Caki2 (cell line): Measurements from ENCODE around the gene ADGRG1. TPM values are rescaled to one million over a fixed set of nuclear protein-coding genes. Genes with fewer than 3 reads are reported as not detected.

Experiments
- DNase-seq: peaks from one replicate; pipeline ENCODE4 v3.0.0-alpha.2; 2015; ENCODE audit warnings: low read depth
- in situ Hi-C: cut with HindIII; loops from 2 replicates; pipeline ENCODE4 v1.10.0; 2016; ENCODE audit warnings: low sequenced_read_pairs, low pct_unique_long_range_greater_than_20kb, mixed read lengths
- total RNA-seq: library from RNA; depleted of rRNA; stranded (reverse); fragments of >200 nt; shearing (Covaris generic); gene quantifications from 2 replicates; pipeline ENCODE4 v1.2.3, GENCODE V29; 2014; ENCODE audit warnings: low replicate concordance

ADGRG1 gene
- total RNA-seq, 1 experiment from 2014 or later: 32.2 TPM

DNA sequence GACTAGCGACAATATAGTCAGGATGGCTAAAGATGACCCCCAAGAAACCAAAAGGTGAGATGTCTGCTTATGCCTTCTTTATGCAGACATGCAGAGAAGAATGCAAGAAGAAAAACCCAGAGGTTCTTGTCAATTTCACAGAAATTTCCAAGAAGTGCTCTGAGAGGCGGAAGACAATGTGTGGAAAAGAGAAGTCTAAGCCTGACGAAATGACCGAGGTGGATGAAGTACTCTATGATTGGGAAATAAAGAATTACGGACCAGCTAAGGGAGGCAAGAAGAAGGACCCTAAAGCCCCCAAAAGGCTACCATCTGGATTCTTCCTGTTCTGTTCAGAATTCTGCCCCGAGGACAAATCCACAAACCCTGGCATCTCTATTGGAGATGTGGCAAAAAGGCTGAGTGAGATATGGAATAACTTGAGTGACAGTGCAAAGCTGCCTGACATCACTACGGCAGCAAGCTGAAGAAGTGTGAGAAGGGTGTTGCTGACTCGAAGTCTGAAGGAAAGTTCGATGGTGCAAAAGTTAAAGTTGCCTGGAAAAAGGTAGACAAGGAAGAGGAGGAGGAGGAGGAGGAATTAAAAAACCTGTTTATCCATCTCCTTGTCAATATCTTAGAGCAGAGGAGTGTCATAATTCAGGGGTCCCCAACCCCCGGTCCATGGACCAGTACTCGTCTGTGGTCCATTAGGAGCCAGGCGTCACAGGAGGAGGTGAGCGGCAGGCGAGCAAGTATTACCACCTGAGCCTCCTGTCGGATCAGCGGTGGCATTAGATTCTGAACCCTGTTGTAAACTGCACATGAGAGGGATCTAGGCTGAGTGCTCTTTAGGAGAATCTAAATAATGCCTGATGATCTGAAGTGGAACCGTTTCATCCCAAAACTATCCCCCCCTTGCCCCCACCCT, 25.1 kb upstream of the ADGRG1 start:
- no peak for DNase-seq
- in situ Hi-C loops: no loop called here

DNA sequence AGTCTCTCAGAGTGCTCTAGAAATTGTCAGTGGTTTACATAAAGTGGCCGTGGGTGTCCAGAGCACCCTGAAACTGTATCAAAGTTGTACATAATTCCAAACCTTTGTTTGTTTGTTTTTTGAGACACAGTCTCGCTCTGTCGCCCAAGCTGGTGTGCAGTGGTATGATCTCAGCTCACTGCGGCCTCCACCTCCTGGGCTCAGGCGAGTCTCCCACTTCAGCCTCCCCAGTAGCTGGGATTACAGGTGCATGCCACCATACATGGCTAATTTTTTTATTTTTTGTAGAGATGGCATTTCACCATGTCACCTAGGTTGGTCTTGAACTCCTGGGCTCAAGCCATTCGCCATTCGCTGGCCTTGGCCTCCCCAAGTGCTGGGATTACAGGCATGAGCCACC, 24.3 kb upstream of the ADGRG1 start:
- no peak for DNase-seq
- in situ Hi-C loops: no loop called here

DNA sequence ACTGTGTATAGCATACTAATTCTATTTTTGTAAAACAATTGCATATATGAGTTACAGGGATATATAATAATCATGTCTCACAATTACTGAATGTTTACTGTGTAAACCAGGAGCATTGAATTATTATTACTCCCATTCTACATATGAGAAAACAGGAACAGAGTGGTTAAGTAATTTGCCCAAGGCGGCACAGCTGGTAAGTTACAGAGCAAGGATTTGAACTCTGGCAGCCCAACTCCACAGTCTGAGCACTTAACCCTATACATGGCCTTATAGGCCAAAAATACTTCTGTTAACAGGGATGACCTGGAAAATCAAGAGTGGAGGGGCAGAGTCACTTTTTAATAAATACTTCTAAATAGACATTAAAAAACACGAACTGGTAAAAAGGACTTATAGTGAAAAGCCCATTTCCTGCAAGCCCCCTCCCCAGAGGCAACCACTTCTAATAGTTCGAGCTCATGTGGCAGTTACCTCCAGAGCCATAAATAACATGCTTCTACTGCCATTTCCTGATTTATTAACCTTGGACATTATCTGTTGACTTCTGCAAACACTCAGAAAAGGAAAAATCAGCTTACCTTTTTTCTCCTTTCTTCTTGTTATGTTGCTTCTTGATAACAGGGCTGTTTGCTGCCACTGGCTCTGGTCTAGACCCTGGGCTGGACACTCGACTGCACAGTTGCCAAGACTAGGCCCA, 22.1 kb upstream of the ADGRG1 start:
- no peak for DNase-seq
- in situ Hi-C loops: no loop called here

DNA sequence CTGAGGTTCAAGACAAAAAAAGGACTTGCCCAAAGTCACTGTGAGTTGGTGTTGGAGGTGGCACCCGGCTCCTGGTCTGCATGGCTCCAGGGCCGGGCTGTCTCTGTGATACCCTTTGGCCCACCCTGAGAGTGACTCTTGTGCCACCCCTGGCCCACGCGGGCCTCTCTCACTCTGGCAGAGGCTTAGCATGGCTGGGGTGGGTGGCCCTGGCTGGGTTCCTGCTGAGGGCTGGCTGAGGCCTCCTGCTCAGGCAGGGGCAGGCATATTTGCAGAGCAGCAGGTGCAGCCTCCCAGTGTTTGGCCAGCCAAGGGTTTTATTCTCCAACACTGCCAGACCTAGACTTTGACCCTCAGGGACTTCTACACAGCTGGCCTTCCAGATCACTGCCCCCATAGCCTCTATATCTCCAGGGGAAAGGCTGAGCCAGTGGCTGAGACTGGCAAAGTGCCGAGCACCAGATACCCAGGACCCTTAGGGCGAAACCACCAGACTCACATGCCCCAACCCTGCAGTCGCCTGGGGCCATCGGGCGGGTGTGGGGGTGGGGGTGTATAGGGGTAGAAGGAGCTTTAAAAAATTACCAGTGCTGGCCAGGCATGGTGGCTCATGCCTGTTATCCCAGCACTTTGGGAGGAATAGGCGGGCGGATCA, 21.5 kb upstream of the ADGRG1 start:
- in situ Hi-C loops: no loop called here
- no peak for DNase-seq

- in situ Hi-C loops: no loop called here
- no peak for DNase-seq
These were observed 20.6 kb upstream of the ADGRG1 start for GRCh38 chr16:57607676-57608461.

GRCh38 chr16:57608462-57609113, 19.8 kb upstream of the ADGRG1 start:
- in situ Hi-C loops: no loop called here
- no peak for DNase-seq

GRCh38 chr16:57609541-57610401, 18.7 kb upstream of the ADGRG1 start:
- in situ Hi-C loops: no loop called here

DNA sequence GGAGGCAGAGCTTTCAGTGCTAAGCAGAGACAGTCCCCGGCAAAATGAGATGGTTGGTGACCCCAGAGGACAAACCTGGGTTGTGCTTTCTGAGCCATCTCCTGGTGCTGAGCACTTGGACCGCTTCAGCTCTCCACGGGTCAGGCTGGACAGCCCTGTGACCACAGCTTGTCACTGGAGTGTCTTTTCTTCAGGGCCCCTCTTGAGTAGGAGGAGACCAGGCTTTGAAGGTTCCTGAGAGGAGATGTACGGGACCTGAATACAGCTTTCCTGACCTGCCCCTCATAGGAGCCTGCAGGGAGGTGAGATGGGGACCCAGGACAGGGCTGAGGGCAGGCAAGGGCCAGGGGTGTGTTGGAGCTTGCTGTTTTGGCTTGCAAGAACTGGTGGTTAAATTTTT, 17.8 kb upstream of the ADGRG1 start:
- DNase-seq: no peak
- in situ Hi-C loops: no loop called here

More at GRCh38 chr16:57609541-57610401, 18.7 kb upstream of the ADGRG1 start:
- DNase-seq: no peak

DNA sequence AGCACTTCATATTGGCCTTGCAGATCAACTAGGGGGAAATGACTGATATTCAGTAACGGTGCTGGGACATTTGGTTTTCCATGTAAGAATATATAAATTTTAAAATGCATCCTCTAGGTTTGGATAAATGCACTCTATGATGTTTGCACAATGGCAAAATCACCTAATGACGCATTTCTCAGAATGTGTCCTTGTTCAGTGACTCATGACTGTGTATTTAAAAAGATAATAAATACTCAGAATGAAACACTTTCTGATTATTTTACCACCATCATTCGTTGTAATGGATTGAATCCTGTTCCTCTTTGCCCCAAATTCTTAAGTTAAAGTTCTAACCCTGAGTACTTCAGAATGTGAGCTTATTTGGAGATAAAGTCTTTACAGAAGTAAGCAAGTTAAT, 17.2 kb upstream of the ADGRG1 start:
- DNase-seq: peak; percentile 38

DNA sequence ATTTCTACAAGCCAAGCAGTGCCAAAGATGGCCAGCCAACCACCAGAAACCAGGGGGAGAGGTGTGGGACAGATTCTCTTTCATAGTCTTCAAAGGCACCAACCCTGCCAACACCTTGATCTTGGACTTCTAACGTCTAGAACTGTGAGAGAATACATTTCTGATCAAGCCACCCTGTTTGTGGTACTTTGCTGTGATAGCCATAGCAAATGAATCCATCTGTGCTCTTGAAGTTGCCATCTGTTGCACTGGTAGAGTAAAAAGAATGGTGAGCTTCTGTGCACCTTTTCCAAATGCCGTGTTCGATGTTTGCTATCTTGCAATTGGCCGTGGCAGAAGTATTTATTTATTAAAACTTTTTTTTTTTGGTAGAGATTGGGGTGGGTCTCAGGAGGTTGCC, 16.7 kb upstream of the ADGRG1 start:
- in situ Hi-C loops: no loop called here
- DNase-seq: no peak

More for the DNA sequence above, 17.2 kb upstream of the ADGRG1 start:
- in situ Hi-C loops: no loop called here

DNA sequence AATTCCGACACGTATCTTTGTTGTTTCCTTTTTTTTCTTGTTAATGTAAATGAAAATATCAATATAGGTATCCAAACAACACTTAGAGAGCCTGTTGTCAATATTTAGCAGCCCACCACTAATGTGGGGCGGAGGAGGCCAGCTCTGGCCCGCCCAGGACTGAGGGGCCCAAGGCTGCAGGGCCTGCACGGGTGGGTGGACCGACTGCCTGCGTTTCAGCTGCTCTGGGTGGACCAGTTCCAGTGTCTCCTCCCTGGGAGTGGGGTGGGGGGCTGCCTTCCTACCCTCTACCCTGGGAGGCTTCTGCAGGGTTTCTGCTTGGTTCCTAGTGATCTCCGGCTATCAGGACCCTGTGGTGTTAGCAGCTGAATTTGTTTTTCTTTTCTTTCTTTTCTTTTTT, 15.9 kb upstream of the ADGRG1 start:
- in situ Hi-C loops: no loop called here
- DNase-seq: no peak

GRCh38 chr16:57613514-57613913, 14.9 kb upstream of the ADGRG1 start:
- DNase-seq: no peak
- in situ Hi-C loops: no loop called here

DNA sequence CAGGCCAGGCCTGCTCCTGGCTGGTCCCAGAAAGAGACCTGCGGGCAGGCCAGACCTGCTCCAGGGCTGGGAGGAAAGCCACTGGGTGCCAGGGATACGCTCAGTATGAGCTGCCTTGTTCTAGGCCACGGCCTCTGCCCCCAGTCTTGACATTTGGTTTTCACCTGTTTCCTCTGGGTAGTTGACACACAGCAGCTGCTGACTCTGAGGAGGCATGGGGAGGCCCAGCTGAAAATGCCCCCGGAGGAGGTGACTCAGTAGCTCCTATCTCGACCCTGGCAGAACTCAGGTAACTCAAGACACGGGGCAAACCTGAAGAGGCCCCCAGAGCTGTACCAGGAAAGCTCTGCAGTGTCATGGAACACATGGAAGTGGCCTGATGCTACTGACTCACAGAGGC, 13.9 kb upstream of the ADGRG1 start:
- DNase-seq: no peak
- in situ Hi-C loops: no loop called here

- DNase-seq: no peak
- in situ Hi-C loops: no loop called here
These were observed 13.5 kb upstream of the ADGRG1 start for GRCh38 chr16:57614944-57615343.

GRCh38 chr16:57615813-57616212, 12.6 kb upstream of the ADGRG1 start:
- in situ Hi-C loops: no loop called here

DNA sequence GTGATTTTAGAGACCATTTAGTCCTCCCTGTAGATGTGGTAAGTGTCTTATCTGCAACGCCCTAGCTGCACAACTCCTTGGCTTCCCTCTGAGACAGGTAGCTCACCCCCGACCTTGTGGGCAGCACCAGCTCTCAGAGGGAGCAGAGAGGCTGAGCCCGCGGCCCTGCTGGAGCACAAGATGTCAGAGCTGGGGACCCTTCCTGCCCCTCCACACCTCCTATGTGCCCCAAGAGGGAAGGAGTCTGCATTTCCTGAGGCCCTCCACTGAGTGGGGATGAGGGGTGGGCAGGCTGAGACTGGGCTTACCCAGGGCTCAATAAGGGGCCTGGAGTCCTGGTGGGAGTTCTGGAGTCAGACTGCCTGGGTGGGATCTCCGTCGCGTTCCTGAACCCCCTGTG, 12.2 kb upstream of the ADGRG1 start:
- DNase-seq: no peak

More at GRCh38 chr16:57615813-57616212, 12.6 kb upstream of the ADGRG1 start:
- DNase-seq: no peak

DNA sequence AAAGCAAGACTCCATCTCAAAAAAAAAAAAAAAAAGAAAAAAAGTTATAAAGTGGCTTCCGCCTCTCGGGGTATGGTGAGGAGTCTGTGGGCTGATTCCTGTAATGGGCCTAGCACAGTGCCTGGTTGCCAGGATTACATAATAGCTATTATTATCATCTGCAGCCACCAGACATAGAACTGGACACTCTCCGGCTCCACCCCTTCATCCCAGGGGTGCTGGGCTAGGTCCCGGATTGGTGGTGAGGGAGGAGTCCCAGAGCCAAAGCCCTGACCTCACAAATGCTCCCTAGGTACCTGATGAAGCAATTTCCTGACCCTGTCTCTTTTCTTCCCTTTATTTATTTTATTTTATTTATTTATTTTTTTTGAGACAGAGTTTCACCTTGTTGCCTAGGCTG, 11.6 kb upstream of the ADGRG1 start:
- DNase-seq: no peak
- in situ Hi-C loops: no loop called here

More for the DNA sequence above, 12.2 kb upstream of the ADGRG1 start:
- in situ Hi-C loops: no loop called here
